HG03097 (cell line): ENCODE measurements around the gene DNAJC11.
"Not testable (repeated sequence)": the region's sequence is repeated elsewhere in the genome, so short reads cannot be mapped to it uniquely, and the experiment has no call there.

Experiments
- ATAC-seq: cut with Tn5 transposase; IDR thresholded peaks from one replicate; pipeline ENCODE4 v1.9.1; 2021; ENCODE audit not compliant: unreplicated experiment, low FRiP score

DNAJC11 gene

DNA sequence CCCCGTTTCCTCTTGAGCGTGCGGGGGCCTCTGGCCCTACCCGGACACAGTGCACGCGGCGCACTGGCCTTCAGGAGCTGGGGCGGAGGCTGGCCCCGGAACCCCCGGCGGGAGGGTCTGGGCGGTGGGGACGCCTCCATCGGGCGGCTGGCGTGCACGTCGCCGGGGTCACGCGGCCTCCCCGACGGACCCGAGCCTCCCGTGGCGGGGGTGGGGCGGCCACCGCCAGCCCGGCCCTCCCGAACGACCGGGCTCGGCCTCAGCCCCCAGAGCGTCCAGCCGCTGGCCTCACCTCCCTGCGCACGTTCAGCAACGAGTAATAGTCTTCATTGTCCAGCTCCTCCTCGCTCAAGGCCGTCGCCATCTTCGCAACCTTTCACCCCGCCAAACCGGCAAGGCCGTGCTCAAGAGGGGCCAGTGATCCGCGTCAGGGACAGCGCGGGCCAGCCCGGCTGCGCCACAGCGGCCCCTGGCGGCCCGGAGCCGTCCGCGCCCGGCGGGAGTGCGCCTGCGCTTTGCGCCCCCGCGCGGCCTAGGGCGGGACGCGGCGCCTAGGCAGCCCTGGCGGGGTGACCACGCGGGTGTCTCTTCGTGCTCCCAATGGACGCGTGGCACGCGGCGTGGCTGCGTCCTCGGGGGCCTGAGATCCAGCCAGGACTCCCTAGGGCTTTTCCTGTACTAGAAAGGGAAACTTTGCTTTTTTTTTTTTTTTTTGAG, at the start of gene DNAJC11:
DNAJC11 (minus strand) TSS at position 380 of the 717 bp plus-strand sequence; CDS start at position 364, 16 bp downstream.
- peak; percentile 89 for ATAC-seq

DNA sequence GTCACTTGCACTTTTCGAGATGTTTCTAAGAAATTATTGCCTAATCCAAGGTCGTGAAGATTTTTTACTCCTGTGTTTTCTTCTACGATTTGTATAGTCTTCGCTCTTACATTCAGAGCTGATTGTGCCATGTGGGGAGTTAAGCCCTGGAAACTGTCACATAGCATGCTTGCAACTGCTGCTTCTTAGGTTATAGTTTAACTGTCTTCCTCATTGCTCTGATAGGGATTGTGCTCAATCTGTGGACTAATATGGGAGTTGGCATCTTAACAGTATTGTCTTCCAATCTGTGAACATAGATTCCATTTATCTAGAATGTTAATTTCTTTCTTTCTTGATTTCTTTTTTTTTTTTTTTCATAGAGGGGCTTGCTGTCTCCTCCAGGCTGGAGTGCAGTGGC, 48.9 kb upstream of the DNAJC11 start:
- ATAC-seq = no peak

DNA sequence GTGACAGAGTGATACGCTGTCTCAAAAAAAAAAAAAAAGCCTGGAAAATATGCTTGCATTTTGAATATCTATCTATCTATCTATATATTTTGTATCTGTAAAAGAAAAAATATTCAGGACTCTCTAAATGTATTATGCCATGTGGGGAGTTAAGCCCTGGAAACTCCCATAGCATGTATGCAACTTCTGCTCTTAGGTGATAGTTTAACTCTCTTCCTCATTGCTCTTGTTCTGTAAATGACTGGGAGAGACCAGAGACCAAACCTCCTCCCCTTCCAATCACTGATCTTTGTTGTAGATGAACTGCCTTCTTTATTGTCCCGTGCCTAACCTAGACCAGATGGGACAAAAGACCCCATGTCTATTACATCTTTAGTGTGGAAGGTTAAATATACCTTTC, 46.1 kb upstream of the DNAJC11 start:
- no peak for ATAC-seq

DNA sequence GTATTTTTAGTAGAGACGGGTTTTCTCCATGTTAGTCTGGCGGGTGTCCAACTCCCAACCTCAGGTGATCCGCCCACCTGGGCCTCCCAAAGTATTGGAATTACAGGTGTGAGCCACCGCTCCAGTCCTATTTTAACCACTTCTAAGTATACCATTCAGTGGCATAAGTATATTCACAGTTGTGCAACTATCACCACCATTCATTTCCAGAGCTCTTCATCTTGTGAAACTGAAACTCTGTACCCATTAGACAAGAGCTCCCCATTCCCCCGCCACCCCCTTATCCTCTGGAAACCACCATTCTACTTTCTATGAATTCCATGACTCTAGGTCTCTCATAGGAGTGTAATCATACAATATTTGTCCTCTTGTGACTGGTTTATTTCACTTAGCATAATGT, 43.5 kb upstream of the DNAJC11 start:
- no peak for ATAC-seq

GRCh38 chr1:6743189-6744101, 41.8 kb upstream of the DNAJC11 start:
- no peak for ATAC-seq

DNA sequence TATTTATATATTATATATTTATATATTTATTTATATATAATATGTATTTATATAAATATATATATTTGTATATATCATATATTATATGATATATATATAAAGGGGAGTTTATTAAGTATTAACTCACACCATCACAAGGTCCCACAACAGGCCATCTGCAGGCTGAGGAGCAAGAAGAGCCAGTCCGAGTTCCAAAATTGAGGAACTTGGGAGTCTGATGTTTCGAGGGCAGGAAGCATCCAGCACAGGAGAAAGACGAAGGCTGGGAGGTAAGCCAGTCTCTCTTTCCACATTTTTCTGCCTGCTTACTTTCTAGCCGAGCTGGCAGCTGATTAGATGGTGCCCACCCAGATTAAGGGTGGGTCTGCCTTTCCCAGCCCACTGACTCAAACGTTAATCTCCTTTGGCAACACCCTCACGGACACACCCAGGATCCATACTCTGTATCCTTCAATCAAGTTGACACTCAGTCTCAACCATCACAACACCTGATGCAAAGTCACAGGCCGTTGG, 41.1 kb upstream of the DNAJC11 start:
- not testable (repeated sequence) for ATAC-seq

GRCh38 chr1:6738987-6739676, 37.5 kb upstream of the DNAJC11 start:
- no peak for ATAC-seq

GRCh38 chr1:6732942-6733341, 31.3 kb upstream of the DNAJC11 start:
- no peak for ATAC-seq

DNA sequence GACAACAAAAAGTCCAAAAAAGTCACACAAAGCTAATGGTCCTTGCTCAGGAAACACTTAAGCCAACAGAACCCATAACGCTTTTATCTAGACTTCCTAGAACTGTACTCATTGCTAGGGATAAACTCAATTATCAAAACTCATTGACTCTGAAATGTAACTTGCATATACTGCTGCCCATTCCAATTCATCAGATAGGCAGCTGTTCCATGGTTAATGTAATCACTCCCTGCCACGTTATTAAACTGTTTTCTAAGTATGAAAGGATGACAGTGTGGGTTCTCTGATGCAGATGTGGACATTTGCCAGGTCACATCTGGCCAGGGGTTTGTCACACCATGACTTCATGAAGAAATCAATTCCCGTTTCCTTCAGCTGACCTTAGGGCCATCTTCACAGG, 30.3 kb upstream of the DNAJC11 start:
- no peak for ATAC-seq

GRCh38 chr1:6730880-6731279, 29.3 kb upstream of the DNAJC11 start:
- no peak for ATAC-seq

- ATAC-seq = no peak
Observed at GRCh38 chr1:6730473-6730872, 28.9 kb upstream of the DNAJC11 start.

DNA sequence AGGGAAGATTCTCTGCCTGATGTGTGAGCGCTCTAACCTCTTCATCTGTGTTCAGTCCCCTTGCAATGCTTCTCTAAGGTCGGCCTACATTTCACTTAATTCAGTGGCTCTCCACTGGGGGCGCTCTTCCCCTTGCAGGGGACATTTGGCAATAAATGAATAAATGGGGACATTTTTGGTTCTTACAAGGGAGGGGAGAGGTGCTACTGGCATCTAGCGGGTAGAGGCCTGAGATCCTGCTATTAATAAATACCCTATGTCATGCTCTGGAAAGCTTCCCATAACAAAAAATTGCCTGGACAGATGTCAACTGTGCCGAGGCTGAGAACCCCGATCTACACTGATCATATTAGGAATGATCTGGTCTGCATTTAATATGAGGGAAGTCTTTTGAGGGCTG, 25.9 kb upstream of the DNAJC11 start:
- ATAC-seq = no peak

GRCh38 chr1:6726253-6726652, 24.6 kb upstream of the DNAJC11 start:
- ATAC-seq = no peak

- ATAC-seq = no peak
Observed at GRCh38 chr1:6724517-6725141, 23.0 kb upstream of the DNAJC11 start.

DNA sequence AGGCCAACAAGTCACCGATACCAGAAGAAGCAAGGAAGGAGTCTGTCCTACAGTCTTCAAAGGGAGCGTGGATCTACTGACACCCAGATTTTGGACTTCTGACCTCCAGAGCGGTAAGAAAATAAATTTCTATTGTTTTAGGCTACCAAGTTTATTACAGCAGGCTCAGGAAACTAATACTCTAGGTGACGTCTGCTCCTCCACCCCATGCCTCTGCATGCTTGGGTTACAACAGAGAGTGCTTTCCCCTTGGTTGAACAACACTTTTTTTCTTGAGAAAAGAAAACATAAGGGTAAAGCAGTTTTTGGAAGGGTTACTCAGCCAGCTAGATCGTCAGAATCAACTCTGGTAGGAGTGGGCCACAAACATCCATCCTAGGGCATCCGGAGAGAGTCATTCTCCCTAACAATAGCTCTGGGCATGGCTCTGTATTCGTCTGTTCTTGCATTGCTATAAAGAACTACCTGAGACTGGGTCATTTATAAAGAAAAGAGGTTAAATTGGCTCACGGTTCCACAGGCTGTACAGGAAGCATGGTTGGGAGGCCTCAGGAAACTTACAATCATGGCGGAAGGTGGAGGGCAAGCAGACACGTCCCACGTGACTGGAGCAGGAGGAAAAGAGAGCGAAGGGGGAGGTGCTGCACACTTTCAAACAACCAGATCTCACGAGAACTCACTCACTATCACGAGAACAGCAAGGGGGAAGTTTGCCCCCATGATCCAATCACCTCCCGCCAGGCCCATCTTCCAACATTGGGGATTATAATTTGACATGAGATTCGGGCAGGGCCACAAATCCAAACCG, 22.2 kb upstream of the DNAJC11 start:
- no peak for ATAC-seq

GRCh38 chr1:6711174-6711573, 9.6 kb upstream of the DNAJC11 start:
- ATAC-seq = no peak

GRCh38 chr1:6704746-6705145, 3.1 kb upstream of the DNAJC11 start:
- no peak for ATAC-seq

GRCh38 chr1:6703016-6703415, 1.4 kb upstream of the DNAJC11 start:
- ATAC-seq = no peak

DNA sequence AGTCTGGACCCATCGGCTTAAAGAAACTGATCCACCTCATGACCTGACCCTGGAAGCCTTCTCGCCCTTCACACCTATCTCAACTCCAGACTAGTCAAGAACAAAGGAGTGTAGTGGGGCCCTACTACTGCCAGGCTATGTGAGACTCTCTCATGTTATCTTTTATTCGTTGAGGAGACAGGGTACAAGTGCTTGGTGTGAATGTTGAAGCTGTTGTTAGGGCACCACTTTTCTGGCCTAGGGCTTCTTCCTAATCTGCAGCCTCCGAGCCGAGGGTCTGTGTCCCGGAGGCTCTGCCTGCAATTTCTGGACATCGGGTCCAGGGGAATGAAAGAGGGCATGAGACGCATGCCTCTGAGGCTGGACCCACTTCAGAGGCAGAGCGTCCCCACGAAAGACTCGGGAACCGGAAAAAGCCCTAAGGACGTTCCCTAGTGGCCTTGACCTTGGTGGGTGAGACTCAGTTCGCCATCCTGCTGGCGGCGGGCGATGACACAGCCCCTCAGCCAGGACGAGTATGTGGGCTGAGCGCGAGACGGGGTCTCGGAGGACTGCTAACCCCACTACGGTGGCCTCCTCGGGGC, 671 bp downstream of the DNAJC11 start:
- ATAC-seq = no peak
